ENCODE measurements around the gene KCNQ1. TPM values are rescaled to one million over a fixed set of nuclear protein-coding genes. Genes with fewer than 3 reads are reported as not detected.

The KCNQ1 gene
- total and polyA plus RNA-seq, 2 donors (not counting 3 experiments of a cell fraction or from before 2014, with no cell fraction given), result 0.07 to 0.09 TPM

- Histone ChIP-seq H3K9ac (replicated peaks; ENCODE audit: extremely low read depth, insufficient read depth, low read length) (no peak overlapping the region), H3K9me1 (replicated peaks; ENCODE audit: control insufficient read depth, extremely low read depth, insufficient read depth, low read length) (no peaks in the 10 kb centered on the region), H3K4me2 (ENCODE audit: insufficient read depth, low read length) (no peak overlapping the region), H2AFZ (ENCODE audit: low read depth, low read length) (no peak overlapping the region), H3K4me3 (replicated peaks in 1 of 3; ENCODE audit: insufficient read depth in 1 of 3, low read depth in 1 of 3, low read length in 3 of 3) (no peak overlapping the region), H3K79me2 (ENCODE audit: control insufficient read depth, insufficient read depth, low read length) (no peaks in the 10 kb centered on the region), H4K20me1 (replicated peaks; ENCODE audit: control insufficient read depth, extremely low read depth, insufficient read depth, low read length) (no peaks in the 10 kb centered on the region), H3K36me3 (ENCODE audit: control insufficient read depth in 2 of 2, extremely low read depth in 1 of 2, insufficient read depth in 2 of 2, low read length in 2 of 2) (no peaks in the 10 kb centered on the region), H3K4me1 (ENCODE audit: control insufficient read depth, extremely low read depth, insufficient read depth, low read length) (no peaks in the 10 kb centered on the region), H3K27me3 (ENCODE audit: control insufficient read depth in 2 of 2, insufficient read depth in 2 of 2, low read length in 2 of 2) (peaks cover 0 to 2% of the 10 kb centered on the region in 2 experiments), H3K27ac (ENCODE audit: insufficient read depth, low read depth, low read length) (no peak overlapping the region), H3K9me3 (replicated peaks; ENCODE audit: control insufficient read depth, insufficient read depth, low read length) (no peaks in the 10 kb centered on the region)
- FAIRE-seq (no peak), DNase-seq (ENCODE audit: low read depth, low spot score) (no peak)
- intact Hi-C loops (cut with micrococcal nuclease) (no loop called here), dilution Hi-C loops (cut with MboI; ENCODE audit: extremely low pct_ligation_motif_present, low sequenced_read_pairs) (no loop called here)
- POLR2A ChIA-PET, result no interaction called here
- CTCF ChIA-PET, result interaction anchor here (1.4 kb wide), 1 partner anchor 13 kb away, joined by 3 read pairs; no protein-coding TSS in a partner anchor
- TF ChIP-seq FOS (IDR thresholded peaks at IDR 0.05; ENCODE audit: borderline replicate concordance, insufficient read depth, low read length) (no peak), POLR2AphosphoS5 (IDR thresholded peaks at IDR 0.05; ENCODE audit: insufficient read depth, low read depth, low read length) (no peak), MAX (IDR thresholded peaks at IDR 0.05; ENCODE audit: insufficient read depth, insufficient read length) (no peak), MYC (IDR thresholded peaks at IDR 0.05; ENCODE audit: low read depth, low read length) (no peak), JUN (IDR thresholded peaks at IDR 0.05; ENCODE audit: borderline replicate concordance, insufficient read depth, insufficient read length, low read depth) (no peak), EZH2 (IDR thresholded peaks at IDR 0.05; ENCODE audit: borderline replicate concordance, low read depth, low read length, severe bottlenecking) (no peak), POLR2A (IDR thresholded peaks at IDR 0.05; ENCODE audit: low read depth, low read length) (no peak), GATA2 (IDR thresholded peaks at IDR 0.05; ENCODE audit: insufficient read depth, insufficient read length, low read depth, low read length) (no peak), CTCF (IDR thresholded peaks at IDR 0.05; ENCODE audit: extremely low read depth in 1 of 2, insufficient read depth in 1 of 2, low read depth in 1 of 2, low read length in 2 of 2) (no peak)
- no TSS peak for BruUV-seq (replicated peaks)
Observed at GRCh38 chr11:2766166-2766565, 321.4 kb downstream of the KCNQ1 start.
